ENCODE measurements around the gene IRF9.

GRCh38 chr14:24130380-24130716 lies 30.7 kb upstream of the IRF9 start, which contains the start of gene FITM1:
- TF ChIP-seq CTCF (IDR thresholded peaks at IDR 0.05; ENCODE audit: low read length) (no peak), EZH2 (IDR thresholded peaks at IDR 0.05; ENCODE audit: borderline replicate concordance, low read length) (no peak)

Data from OCI-LY1 (cell line).